ENCODE measurements around the gene PRKCE. TPM values are rescaled to one million over a fixed set of nuclear protein-coding genes. Genes with fewer than 3 reads are reported as not detected.

Gene PRKCE
- total RNA-seq, 2 experiments from 2014 or later: 24.9 to 26.2 TPM

- Histone ChIP-seq H3K4me1 (ENCODE audit: insufficient read depth, low read length) (peaks cover 9% of the 10 kb centered on the region), H3K4me3 (ENCODE audit: low read length) (no peak overlapping the region), H3K27ac (ENCODE audit: low read depth in 1 of 2, low read length in 2 of 2) (no peak overlapping the region), H3K9me3 (ENCODE audit: control insufficient read depth in 1 of 2, insufficient read depth in 1 of 2, low read length in 2 of 2) (no peaks in the 10 kb centered on the region), H3K36me3 (ENCODE audit: insufficient read depth, low read length) (no peaks in the 10 kb centered on the region), H3K27me3 (ENCODE audit: control insufficient read depth in 1 of 2, insufficient read depth in 2 of 2, low read length in 2 of 2) (no peaks in the 10 kb centered on the region)
- Mint-ChIP-seq H3K4me3 (no peak overlapping the region), H3K4me1 (ENCODE audit: low read depth) (peaks cover 14% of the 10 kb centered on the region), H3K27ac (no peak overlapping the region), H3K9me3 (no peaks in the 10 kb centered on the region), H3K36me3 (ENCODE audit: low read depth) (no peaks in the 10 kb centered on the region), H3K27me3 (no peaks in the 10 kb centered on the region)
- no peak for TF ChIP-seq CTCF (IDR thresholded peaks at IDR 0.05)
- ATAC-seq (ENCODE audit: poor library complexity): no peak
- no peak for DNase-seq
- ChIA-PET CTCF (no interaction called here), POLR2A (no interaction called here)
- intact Hi-C loops (cut with DNase I, micrococcal nuclease): no loop called here
These were observed 308.8 kb downstream of the PRKCE start for GRCh38 chr2:45960057-45960863.

- Histone ChIP-seq H3K27me3 (ENCODE audit: control insufficient read depth in 1 of 2, insufficient read depth in 2 of 2, low read length in 2 of 2) (no peaks in the 10 kb centered on the region), H3K4me1 (ENCODE audit: insufficient read depth, low read length) (peaks cover 9% of the 10 kb centered on the region), H3K9me3 (ENCODE audit: control insufficient read depth in 1 of 2, insufficient read depth in 1 of 2, low read length in 2 of 2) (no peaks in the 10 kb centered on the region), H3K36me3 (ENCODE audit: insufficient read depth, low read length) (no peaks in the 10 kb centered on the region), H3K4me3 (ENCODE audit: low read length) (no peak overlapping the region), H3K27ac (ENCODE audit: low read depth in 1 of 2, low read length in 2 of 2) (no peak overlapping the region)
- H3K36me3 Mint-ChIP-seq (ENCODE audit: low read depth): no peaks in the 10 kb centered on the region
- no peaks in the 10 kb centered on the region for H3K27me3 Mint-ChIP-seq
- H3K4me3 Mint-ChIP-seq: no peak overlapping the region
- DNase-seq: no peak
- ChIA-PET CTCF (no interaction called here), POLR2A (no interaction called here)
- H3K27ac Mint-ChIP-seq: no peak overlapping the region
- H3K4me1 Mint-ChIP-seq (ENCODE audit: low read depth): peaks cover 14% of the 10 kb centered on the region
- intact Hi-C loops (cut with DNase I, micrococcal nuclease): no loop called here
- no peaks in the 10 kb centered on the region for H3K9me3 Mint-ChIP-seq
- TF ChIP-seq CTCF (IDR thresholded peaks at IDR 0.05): no peak
- ATAC-seq (ENCODE audit: poor library complexity): no peak
These were observed 310.9 kb downstream of the PRKCE start for GRCh38 chr2:45962177-45962921.

GRCh38 chr2:45963816-45964215 lies 312.3 kb downstream of the PRKCE start:
- no peaks in the 10 kb centered on the region for H3K36me3 Mint-ChIP-seq (ENCODE audit: low read depth)
- H3K4me1 Mint-ChIP-seq (ENCODE audit: low read depth): peaks cover 14% of the 10 kb centered on the region
- H3K36me3 ChIP-seq (ENCODE audit: insufficient read depth, low read length): no peaks in the 10 kb centered on the region
- ChIA-PET POLR2A (no interaction called here), CTCF (no interaction called here)
- no peaks in the 10 kb centered on the region for H3K9me3 Mint-ChIP-seq
- DNase-seq (no peak), ATAC-seq (ENCODE audit: poor library complexity) (no peak)
- no peaks in the 10 kb centered on the region for H3K27me3 ChIP-seq (ENCODE audit: control insufficient read depth in 1 of 2, insufficient read depth in 2 of 2, low read length in 2 of 2)
- H3K27me3 Mint-ChIP-seq: no peaks in the 10 kb centered on the region
- peaks cover 9% of the 10 kb centered on the region for H3K4me1 ChIP-seq (ENCODE audit: insufficient read depth, low read length)
- H3K4me3 Mint-ChIP-seq: no peak overlapping the region
- no peak overlapping the region for H3K27ac ChIP-seq (ENCODE audit: low read depth in 1 of 2, low read length in 2 of 2)
- no peak overlapping the region for H3K4me3 ChIP-seq (ENCODE audit: low read length)
- intact Hi-C loops (cut with DNase I, micrococcal nuclease): no loop called here
- H3K9me3 ChIP-seq (ENCODE audit: control insufficient read depth in 1 of 2, insufficient read depth in 1 of 2, low read length in 2 of 2): no peaks in the 10 kb centered on the region
- TF ChIP-seq CTCF (IDR thresholded peaks at IDR 0.05): no peak
- no peak overlapping the region for H3K27ac Mint-ChIP-seq
